ENCODE measurements around the gene CALML6. TPM values are rescaled to one million over a fixed set of nuclear protein-coding genes. Genes with fewer than 3 reads are reported as not detected.

Gene CALML6
- total and polyA plus RNA-seq, 5 donors from 2014 or later = not detected

DNA sequence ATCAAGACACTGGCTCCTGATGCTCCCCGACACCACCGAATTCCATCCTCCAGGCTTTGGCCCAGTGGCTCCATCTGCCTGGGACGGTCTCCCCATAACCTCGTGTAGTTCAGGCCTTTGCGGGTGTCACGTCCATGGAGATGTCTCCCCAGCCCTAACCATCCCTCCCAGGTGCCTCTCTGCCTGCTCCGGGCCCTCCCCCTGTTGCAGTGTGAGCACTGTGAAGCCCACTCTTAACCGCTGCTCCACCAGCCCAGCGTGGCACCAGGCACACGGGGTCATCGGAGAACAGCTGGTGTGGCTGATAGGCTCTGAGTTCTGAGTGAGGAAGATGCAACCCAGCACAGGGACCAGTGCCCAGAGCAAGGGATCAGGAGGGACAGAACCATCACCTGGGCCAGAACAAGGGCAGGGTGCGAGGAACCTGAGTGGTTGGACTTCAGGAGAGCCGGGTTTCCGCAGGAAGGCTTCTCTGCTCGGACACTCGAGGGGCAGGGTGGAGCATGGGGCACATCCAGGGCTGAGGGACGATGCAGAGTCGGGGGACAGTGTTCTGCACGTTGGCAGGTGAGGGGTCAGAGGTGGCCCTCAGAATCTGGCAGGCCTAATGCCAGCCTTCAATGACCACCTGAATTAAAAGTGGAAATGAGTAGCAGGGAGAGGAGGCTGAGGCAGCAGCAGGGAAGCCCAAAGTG lies 21.6 kb upstream of the CALML6 start:
- Histone ChIP-seq H3K9me3 (ENCODE audit: control insufficient read depth in 2 of 2, low read length in 2 of 2) (no peaks in the 10 kb centered on the region), H3K36me3 (ENCODE audit: control insufficient read depth, insufficient read depth, low read length) (no peaks in the 10 kb centered on the region), H3K4me3 (ENCODE audit: low read depth, low read length) (no peak overlapping the region), H3K4me1 (ENCODE audit: control insufficient read depth, insufficient read depth, low read length, poor library complexity, severe bottlenecking) (peaks cover 42% of the 10 kb centered on the region), H3K27me3 (ENCODE audit: control insufficient read depth, insufficient read depth, low read length) (no peaks in the 10 kb centered on the region), H3K27ac (ENCODE audit: insufficient read depth, low read length, poor library complexity, severe bottlenecking) (no peak overlapping the region)
- no peaks in the 10 kb centered on the region for H3K36me3 Mint-ChIP-seq
- H3K9me3 Mint-ChIP-seq = peaks cover 0 to 2% (median 0%) of the 10 kb centered on the region in 7 donors
- DNase-seq = no peak
- ATAC-seq (ENCODE audit: low read depth in 2 of 2) = no peak
- peaks cover 10 to 53% (median 32%) of the 10 kb centered on the region in 4 donors for H3K4me1 Mint-ChIP-seq
- H3K27me3 Mint-ChIP-seq = peaks cover 6% of the 10 kb centered on the region
- H3K27ac Mint-ChIP-seq = peak overlapping the region in 1 of 3 donors; percentile 71
- peak overlapping the region; percentile 77 to 100 (median 94) for H3K4me3 Mint-ChIP-seq

DNA sequence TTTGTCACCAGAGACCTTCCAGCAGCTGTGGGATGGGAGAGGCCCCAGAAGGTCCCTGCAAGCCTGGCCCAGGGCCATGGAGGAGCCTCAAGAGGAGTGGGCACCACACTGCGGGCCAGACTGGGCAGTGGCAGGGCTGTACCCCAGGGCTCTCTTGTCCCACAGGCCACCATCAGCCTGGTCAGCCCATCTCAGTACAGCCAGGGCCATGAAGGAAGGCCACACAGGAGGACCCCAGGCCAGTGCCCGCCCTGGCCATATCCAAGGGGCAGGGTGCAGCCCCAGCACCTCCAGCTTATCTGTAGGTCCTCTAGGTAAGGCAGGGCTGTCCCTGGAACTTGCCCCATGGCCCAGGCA lies 21.1 kb upstream of the CALML6 start:
- DNase-seq (no peak), ATAC-seq (ENCODE audit: low read depth in 2 of 2) (no peak)
- H3K27ac ChIP-seq (ENCODE audit: insufficient read depth, low read length, poor library complexity, severe bottlenecking) = no peak overlapping the region
- H3K4me3 ChIP-seq (ENCODE audit: low read depth, low read length) = no peak overlapping the region
- peaks cover 36% of the 10 kb centered on the region for H3K4me1 ChIP-seq (ENCODE audit: control insufficient read depth, insufficient read depth, low read length, poor library complexity, severe bottlenecking)
- no peaks in the 10 kb centered on the region for H3K27me3 ChIP-seq (ENCODE audit: control insufficient read depth, insufficient read depth, low read length)
- no peak overlapping the region for H3K27ac Mint-ChIP-seq
- no peaks in the 10 kb centered on the region for H3K36me3 ChIP-seq (ENCODE audit: control insufficient read depth, insufficient read depth, low read length)
- peaks cover 0 to 2% (median 0%) of the 10 kb centered on the region in 7 donors for H3K9me3 Mint-ChIP-seq
- peaks cover 6 to 48% (median 28%) of the 10 kb centered on the region in 4 donors for H3K4me1 Mint-ChIP-seq
- no peaks in the 10 kb centered on the region for H3K9me3 ChIP-seq (ENCODE audit: control insufficient read depth in 2 of 2, low read length in 2 of 2)
- no peaks in the 10 kb centered on the region for H3K36me3 Mint-ChIP-seq
- H3K4me3 Mint-ChIP-seq = peak overlapping the region in 1 of 4 donors; percentile 31
- peaks cover 6% of the 10 kb centered on the region for H3K27me3 Mint-ChIP-seq

DNA sequence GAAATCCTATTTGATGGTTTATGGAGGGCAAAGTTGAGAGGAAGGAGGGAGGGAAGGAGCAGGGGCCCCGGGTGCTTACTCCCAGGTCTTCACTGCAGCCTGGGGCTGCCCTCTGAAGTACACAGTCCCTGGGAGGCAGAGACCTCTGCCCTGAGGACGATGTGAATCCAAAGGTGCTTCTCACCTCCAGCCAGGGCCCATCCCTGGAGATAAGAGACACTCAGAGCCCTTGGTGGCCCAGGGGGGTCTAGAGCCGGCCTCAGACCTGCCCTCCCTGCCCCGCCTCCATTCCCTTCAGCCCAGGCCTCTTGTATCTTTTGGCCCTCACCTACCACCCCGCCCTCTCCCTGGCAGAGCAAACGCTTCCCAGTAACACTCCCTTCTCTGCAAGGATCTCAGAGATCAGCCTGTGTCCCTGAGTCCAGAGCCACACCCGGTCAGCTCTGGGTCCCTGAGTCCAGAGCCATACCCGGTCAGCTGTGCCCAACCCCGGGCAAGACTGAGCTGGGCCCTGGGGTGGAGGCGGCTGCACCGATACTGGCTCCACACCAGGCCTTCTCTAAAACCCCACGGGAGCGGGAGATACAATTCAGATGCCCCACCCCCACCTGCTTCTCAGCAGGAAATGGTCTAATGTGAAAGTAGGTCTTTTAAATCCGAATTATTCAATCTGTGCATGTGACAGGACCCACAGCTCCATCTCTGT lies 20.6 kb upstream of the CALML6 start:
- DNase-seq (peak in 1 of 3 donors; percentile 44), ATAC-seq (ENCODE audit: low read depth in 2 of 2) (no peak)
- Mint-ChIP-seq H3K4me1 (peaks cover under 1 to 46% (median 23%) of the 10 kb centered on the region in 4 donors), H3K9me3 (peaks cover 0 to 2% (median 0%) of the 10 kb centered on the region in 7 donors), H3K4me3 (peak overlapping the region; percentile 54 to 81 (median 68)), H3K36me3 (no peaks in the 10 kb centered on the region), H3K27ac (peak overlapping the region; percentile 38 to 87 (median 48)), H3K27me3 (peaks cover 6% of the 10 kb centered on the region)
- Histone ChIP-seq H3K27ac (ENCODE audit: insufficient read depth, low read length, poor library complexity, severe bottlenecking) (no peak overlapping the region), H3K4me1 (ENCODE audit: control insufficient read depth, insufficient read depth, low read length, poor library complexity, severe bottlenecking) (peaks cover 34% of the 10 kb centered on the region), H3K9me3 (ENCODE audit: control insufficient read depth in 2 of 2, low read length in 2 of 2) (no peaks in the 10 kb centered on the region), H3K27me3 (ENCODE audit: control insufficient read depth, insufficient read depth, low read length) (no peaks in the 10 kb centered on the region), H3K36me3 (ENCODE audit: control insufficient read depth, insufficient read depth, low read length) (no peaks in the 10 kb centered on the region), H3K4me3 (ENCODE audit: low read depth, low read length) (no peak overlapping the region)

DNA sequence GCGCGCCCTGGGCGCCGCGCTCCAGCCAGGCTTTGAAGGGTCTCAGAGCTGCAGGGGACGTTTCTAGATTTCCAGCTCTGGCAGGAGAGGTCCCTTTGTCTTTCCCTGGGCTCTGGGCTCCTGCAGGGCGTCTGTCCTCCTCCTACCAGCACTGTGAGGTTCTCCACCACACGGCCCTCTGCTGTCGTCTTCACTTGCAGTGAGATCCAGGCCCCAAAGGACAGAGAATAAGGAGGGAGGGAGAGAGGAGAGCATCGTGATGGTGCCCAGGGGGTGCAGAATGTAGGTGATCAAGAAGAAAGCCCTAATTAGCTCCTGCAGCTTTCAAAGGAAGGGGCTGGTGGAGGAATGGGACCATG lies 20.0 kb upstream of the CALML6 start:
- ATAC-seq (ENCODE audit: low read depth in 2 of 2) (no peak), DNase-seq (no peak)
- Histone ChIP-seq H3K27me3 (ENCODE audit: control insufficient read depth, insufficient read depth, low read length) (no peaks in the 10 kb centered on the region), H3K9me3 (ENCODE audit: control insufficient read depth in 2 of 2, low read length in 2 of 2) (no peaks in the 10 kb centered on the region), H3K27ac (ENCODE audit: insufficient read depth, low read length, poor library complexity, severe bottlenecking) (no peak overlapping the region), H3K4me3 (ENCODE audit: low read depth, low read length) (no peak overlapping the region), H3K4me1 (ENCODE audit: control insufficient read depth, insufficient read depth, low read length, poor library complexity, severe bottlenecking) (peaks cover 34% of the 10 kb centered on the region), H3K36me3 (ENCODE audit: control insufficient read depth, insufficient read depth, low read length) (no peaks in the 10 kb centered on the region)
- Mint-ChIP-seq H3K4me1 (peaks cover 0 to 46% (median 23%) of the 10 kb centered on the region in 4 donors), H3K27ac (peak overlapping the region; percentile 38 to 91 (median 87)), H3K36me3 (no peaks in the 10 kb centered on the region), H3K9me3 (peaks cover 0 to 2% (median 0%) of the 10 kb centered on the region in 7 donors), H3K4me3 (peak overlapping the region; percentile 54 to 81 (median 68)), H3K27me3 (peaks cover 6% of the 10 kb centered on the region)

DNA sequence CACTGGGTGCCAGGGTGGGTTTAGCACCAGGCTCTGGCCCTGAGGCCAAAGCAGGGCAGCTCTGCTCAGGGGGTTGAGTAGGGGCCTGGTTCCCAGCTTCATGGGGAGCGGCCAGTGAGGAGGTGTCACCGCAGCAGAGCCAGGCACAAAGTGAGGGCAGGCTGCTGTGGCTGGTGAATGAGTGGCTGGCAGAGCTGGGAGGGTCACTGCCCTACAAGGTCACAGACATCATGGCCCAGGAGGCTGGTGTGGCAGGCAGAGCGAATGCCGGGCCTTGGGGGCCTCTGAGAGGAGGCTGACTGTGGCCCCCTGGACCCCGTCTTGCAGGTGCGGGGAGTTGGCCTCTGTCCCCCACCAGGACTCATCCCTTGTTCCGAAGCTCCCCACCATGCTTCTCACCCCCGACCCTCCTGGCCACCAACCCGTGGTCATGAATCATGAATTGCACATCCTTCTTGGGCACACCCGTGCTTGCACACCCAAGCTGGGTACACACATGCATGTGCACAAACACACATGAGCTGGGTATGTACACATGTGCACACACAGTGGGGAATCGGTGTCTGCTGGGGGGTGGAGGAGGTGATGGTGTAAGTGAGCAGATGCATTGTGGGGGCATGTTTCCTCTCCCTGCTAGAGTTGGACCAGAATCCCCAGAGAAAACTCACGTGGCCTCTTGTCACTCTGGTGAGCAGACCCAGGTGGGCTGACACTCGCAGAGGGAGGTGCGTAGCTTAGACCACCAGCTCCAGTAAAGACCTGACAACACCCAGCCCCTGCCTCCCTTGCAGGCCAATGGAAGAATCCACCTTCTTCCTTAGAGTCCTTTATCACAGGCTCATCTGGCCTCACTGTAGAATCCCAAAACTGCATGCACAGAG lies 19.4 kb upstream of the CALML6 start:
- Histone ChIP-seq H3K27ac (ENCODE audit: insufficient read depth, low read length, poor library complexity, severe bottlenecking) (no peak overlapping the region), H3K4me1 (ENCODE audit: control insufficient read depth, insufficient read depth, low read length, poor library complexity, severe bottlenecking) (peaks cover 34% of the 10 kb centered on the region), H3K4me3 (ENCODE audit: low read depth, low read length) (no peak overlapping the region), H3K27me3 (ENCODE audit: control insufficient read depth, insufficient read depth, low read length) (no peaks in the 10 kb centered on the region), H3K36me3 (ENCODE audit: control insufficient read depth, insufficient read depth, low read length) (no peaks in the 10 kb centered on the region), H3K9me3 (ENCODE audit: control insufficient read depth in 2 of 2, low read length in 2 of 2) (no peaks in the 10 kb centered on the region)
- Mint-ChIP-seq H3K9me3 (peaks cover 0 to 2% (median 0%) of the 10 kb centered on the region in 7 donors), H3K4me1 (peaks cover 0 to 46% (median 23%) of the 10 kb centered on the region in 4 donors), H3K27ac (peak overlapping the region in 1 of 3 donors; percentile 42), H3K4me3 (peak overlapping the region in 1 of 4 donors; percentile 66), H3K36me3 (no peaks in the 10 kb centered on the region), H3K27me3 (peaks cover 6% of the 10 kb centered on the region)
- DNase-seq (no peak), ATAC-seq (ENCODE audit: low read depth in 2 of 2) (no peak)

DNA sequence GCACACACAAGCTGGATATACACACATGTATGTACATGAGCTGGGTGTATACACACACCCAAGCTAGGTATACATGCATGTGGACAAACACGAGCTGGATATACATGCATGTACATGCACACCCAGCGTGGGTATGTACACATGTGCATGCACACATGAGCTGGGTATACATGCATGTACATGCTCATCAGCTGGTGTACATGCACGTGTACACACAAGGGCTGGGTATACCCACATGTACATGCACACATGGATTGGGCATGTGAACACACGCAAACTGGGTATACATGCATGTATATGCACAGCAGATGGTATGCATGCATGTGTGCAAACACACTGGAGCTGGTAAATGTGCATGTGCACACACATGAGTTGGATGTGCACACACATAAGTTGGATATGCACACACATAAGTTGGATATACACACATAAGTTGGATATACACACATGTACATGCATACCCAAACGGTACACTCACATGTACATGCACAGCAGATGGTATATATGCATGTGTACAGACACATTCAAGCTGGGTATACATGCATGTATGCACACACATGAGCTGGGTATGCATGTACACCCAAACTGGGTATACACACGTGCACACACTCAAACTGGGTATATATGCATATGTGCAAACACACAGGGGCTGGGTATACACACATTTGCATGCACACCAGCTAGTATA lies 16.7 kb upstream of the CALML6 start:
- ATAC-seq (ENCODE audit: low read depth in 2 of 2) (no peak), DNase-seq (no peak)
- no peak overlapping the region for H3K27ac ChIP-seq (ENCODE audit: insufficient read depth, low read length, poor library complexity, severe bottlenecking)
- Mint-ChIP-seq H3K27me3 (no peaks in the 10 kb centered on the region), H3K36me3 (no peaks in the 10 kb centered on the region), H3K9me3 (peaks cover 0 to 2% (median 0%) of the 10 kb centered on the region in 7 donors), H3K4me3 (peak overlapping the region in 1 of 4 donors; percentile 35), H3K27ac (no peak overlapping the region), H3K4me1 (peaks cover 0 to 30% (median 13%) of the 10 kb centered on the region in 4 donors)
- H3K27me3 ChIP-seq (ENCODE audit: control insufficient read depth, insufficient read depth, low read length) = no peaks in the 10 kb centered on the region
- H3K36me3 ChIP-seq (ENCODE audit: control insufficient read depth, insufficient read depth, low read length) = no peaks in the 10 kb centered on the region
- H3K4me1 ChIP-seq (ENCODE audit: control insufficient read depth, insufficient read depth, low read length, poor library complexity, severe bottlenecking) = peaks cover 18% of the 10 kb centered on the region
- H3K4me3 ChIP-seq (ENCODE audit: low read depth, low read length) = no peak overlapping the region
- no peaks in the 10 kb centered on the region for H3K9me3 ChIP-seq (ENCODE audit: control insufficient read depth in 2 of 2, low read length in 2 of 2)
